MCF 10A (cell line): Measurements from ENCODE around the gene GYG1. TPM values are rescaled to one million over a fixed set of nuclear protein-coding genes. Genes with fewer than 3 reads are reported as not detected.

Source experiments
- BruUV-seq: library from RNA; stranded (reverse); fragments of 400-500 nt; replicated peaks from 2 replicates; lab custom pipeline; 2021; lab: Mats Ljungman, UMichigan
- CTCF ChIA-PET: fragments of 300-600 bp; sonication (Branson Sonifier 250); formaldehyde crosslinking; extraction: SDS; loops from one replicate; lab custom pipeline; 2021; ENCODE audit warnings: antibody characterized with exemption, inconsistent platforms; lab: Yijun Ruan, JAX
- POLR2A ChIA-PET: fragments of 300-600, 350-650 bp; sonication (Branson Sonifier 250); formaldehyde crosslinking; extraction: SDS; loops from one replicate; lab custom pipeline; 2020; ENCODE audit warnings: antibody characterized with exemption, inconsistent platforms; lab: Yijun Ruan, JAX
- DNase-seq: peaks from one replicate; pipeline ENCODE4 v3.0.0-alpha.2; 2018; ENCODE audit not compliant: unreplicated experiment
- H3K27ac Mint-ChIP-seq: one replicate; pipeline ENCODE4 v1.8.0; 2022; ENCODE audit warnings: mild to moderate bottlenecking, low read depth, mixed read lengths; ENCODE audit not compliant: unreplicated experiment
- H3K27me3 Mint-ChIP-seq: one replicate; pipeline ENCODE4 v1.8.0; 2022; ENCODE audit warnings: mixed read lengths; ENCODE audit not compliant: insufficient read depth, unreplicated experiment
- H3K36me3 Mint-ChIP-seq: one replicate; pipeline ENCODE4 v1.8.0; 2022; ENCODE audit warnings: mild to moderate bottlenecking, moderate library complexity, mixed read lengths; ENCODE audit not compliant: insufficient read depth, unreplicated experiment
- H3K4me1 Mint-ChIP-seq: one replicate; pipeline ENCODE4 v1.8.0; 2022; ENCODE audit warnings: mixed read lengths; ENCODE audit not compliant: insufficient read depth, unreplicated experiment
- H3K4me3 Mint-ChIP-seq: one replicate; pipeline ENCODE4 v1.8.0; 2022; ENCODE audit warnings: mild to moderate bottlenecking, moderate library complexity, mixed read lengths; ENCODE audit not compliant: unreplicated experiment
- H3K9me3 Mint-ChIP-seq: one replicate; pipeline ENCODE4 v1.8.0; 2022; ENCODE audit warnings: mixed read lengths; ENCODE audit not compliant: unreplicated experiment
- intact Hi-C: fragments of 100-400 bp; cut with micrococcal nuclease; formaldehyde crosslinking; loops from 2 replicates; pipeline ENCODE4 v1.14.1; 2022
- total RNA-seq: library from RNA; stranded (reverse); gene quantifications from 2 replicates; pipeline ENCODE4 v1.2.3, GENCODE V29; 2022
- TF ChIP-seq, protein P1 (sequence below): fragments of 200-600 bp; IDR thresholded peaks from one replicate; pipeline ENCODE4 v1.8.0; 2022; ENCODE audit warnings: antibody characterized with exemption, mild to moderate bottlenecking; ENCODE audit not compliant: unreplicated experiment

Gene GYG1
- total RNA-seq, 1 experiment from 2014 or later: 22.3 TPM

- Mint-ChIP-seq H3K4me1 (peaks cover 6% of the 10 kb centered on the region), H3K4me3 (no peak overlapping the region), H3K27me3 (no peaks in the 10 kb centered on the region), H3K9me3 (no peaks in the 10 kb centered on the region), H3K27ac (no peak overlapping the region), H3K36me3 (peaks cover 14% of the 10 kb centered on the region)
- BruUV-seq: no TSS peak
- ChIA-PET CTCF (interaction anchor here (0.7 to 3.3 kb wide), 2 partner anchors 46 to 276 kb away, joined by 5 to 17 read pairs; no protein-coding TSS in a partner anchor), POLR2A (interaction anchor here (1.3 to 1.8 kb wide), 3 partner anchors 8 to 22 kb away, joined by 3 to 10 read pairs (median 5); partner anchors contain the start of gene GYG1)
- TF ChIP-seq, protein P1, sequence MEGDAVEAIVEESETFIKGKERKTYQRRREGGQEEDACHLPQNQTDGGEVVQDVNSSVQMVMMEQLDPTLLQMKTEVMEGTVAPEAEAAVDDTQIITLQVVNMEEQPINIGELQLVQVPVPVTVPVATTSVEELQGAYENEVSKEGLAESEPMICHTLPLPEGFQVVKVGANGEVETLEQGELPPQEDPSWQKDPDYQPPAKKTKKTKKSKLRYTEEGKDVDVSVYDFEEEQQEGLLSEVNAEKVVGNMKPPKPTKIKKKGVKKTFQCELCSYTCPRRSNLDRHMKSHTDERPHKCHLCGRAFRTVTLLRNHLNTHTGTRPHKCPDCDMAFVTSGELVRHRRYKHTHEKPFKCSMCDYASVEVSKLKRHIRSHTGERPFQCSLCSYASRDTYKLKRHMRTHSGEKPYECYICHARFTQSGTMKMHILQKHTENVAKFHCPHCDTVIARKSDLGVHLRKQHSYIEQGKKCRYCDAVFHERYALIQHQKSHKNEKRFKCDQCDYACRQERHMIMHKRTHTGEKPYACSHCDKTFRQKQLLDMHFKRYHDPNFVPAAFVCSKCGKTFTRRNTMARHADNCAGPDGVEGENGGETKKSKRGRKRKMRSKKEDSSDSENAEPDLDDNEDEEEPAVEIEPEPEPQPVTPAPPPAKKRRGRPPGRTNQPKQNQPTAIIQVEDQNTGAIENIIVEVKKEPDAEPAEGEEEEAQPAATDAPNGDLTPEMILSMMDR: no peak
- intact Hi-C loops: no loop called here
- DNase-seq: no peak
These were observed 8.5 kb downstream of the GYG1 start for GRCh38 chr3:148999806-149000205.

DNA sequence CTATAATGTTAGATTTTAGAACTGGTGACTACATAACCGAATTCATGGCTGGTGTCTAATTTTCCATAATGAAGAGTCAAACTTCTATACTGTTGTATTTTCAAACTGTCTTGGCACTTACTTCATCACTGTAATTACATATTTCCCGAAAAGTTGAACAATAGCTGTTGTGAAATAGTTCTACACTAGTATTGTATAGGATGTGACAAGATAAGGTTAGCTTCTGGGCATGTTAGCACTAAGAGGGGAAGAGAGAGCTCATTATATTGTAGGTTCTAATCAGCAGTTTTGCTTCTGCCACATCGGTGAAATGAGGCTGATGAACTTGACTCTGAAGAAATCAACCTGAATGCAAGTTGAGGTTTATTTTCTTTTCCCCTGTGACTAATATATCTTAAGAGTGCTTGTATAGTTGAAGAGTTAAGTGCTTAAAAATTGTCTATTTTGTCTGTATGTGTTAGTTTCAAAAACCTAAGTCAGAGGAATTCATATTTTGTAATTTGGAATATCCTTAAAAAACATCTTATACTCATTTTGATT is 8.9 kb downstream of the GYG1 start:
- no peak overlapping the region for H3K27ac Mint-ChIP-seq
- no peaks in the 10 kb centered on the region for H3K9me3 Mint-ChIP-seq
- TF ChIP-seq, protein P1: no peak
- ChIA-PET POLR2A (interaction anchor here (1.7 to 1.8 kb wide), 2 partner anchors 9 to 21 kb away, joined by 5 to 10 read pairs; partner anchors contain the start of gene GYG1), CTCF (interaction anchor here (3.3 kb wide), 1 partner anchor 46 kb away, joined by 17 read pairs; no protein-coding TSS in a partner anchor)
- peaks cover 6% of the 10 kb centered on the region for H3K4me1 Mint-ChIP-seq
- H3K36me3 Mint-ChIP-seq: peaks cover 10% of the 10 kb centered on the region
- no TSS peak for BruUV-seq
- intact Hi-C loops: no loop called here
- H3K4me3 Mint-ChIP-seq: no peak overlapping the region
- no peaks in the 10 kb centered on the region for H3K27me3 Mint-ChIP-seq
- DNase-seq: peak; percentile 50

GRCh38 chr3:149001727-149002126 is 10.4 kb downstream of the GYG1 start:
- Mint-ChIP-seq H3K27me3 (no peaks in the 10 kb centered on the region), H3K27ac (no peak overlapping the region), H3K4me1 (peaks cover 6% of the 10 kb centered on the region), H3K36me3 (peaks cover 7% of the 10 kb centered on the region), H3K9me3 (no peaks in the 10 kb centered on the region), H3K4me3 (no peak overlapping the region)
- no TSS peak for BruUV-seq
- ChIA-PET POLR2A (interaction anchor here (1.0 kb wide), 1 partner anchor 338 kb away, joined by 3 read pairs; no protein-coding TSS in a partner anchor), CTCF (interaction anchor here (0.8 to 3.3 kb wide), 4 partner anchors 8 to 48 kb away, joined by 3 to 17 read pairs (median 5); no protein-coding TSS in a partner anchor)
- no peak for DNase-seq
- intact Hi-C loops: no loop called here
- TF ChIP-seq, protein P1: no peak

GRCh38 chr3:149003653-149004305 is 12.4 kb downstream of the GYG1 start:
- DNase-seq: no peak
- TF ChIP-seq, protein P1: no peak
- Mint-ChIP-seq H3K27ac (no peak overlapping the region), H3K4me1 (peaks cover 6% of the 10 kb centered on the region), H3K9me3 (no peaks in the 10 kb centered on the region), H3K4me3 (no peak overlapping the region), H3K36me3 (peaks cover 13% of the 10 kb centered on the region), H3K27me3 (no peaks in the 10 kb centered on the region)
- no TSS peak for BruUV-seq
- ChIA-PET CTCF (interaction anchor here (1.2 to 2.2 kb wide), 2 partner anchors 10 to 48 kb away, joined by 7 to 11 read pairs; no protein-coding TSS in a partner anchor), POLR2A (no interaction called here)
- intact Hi-C loops: no loop called here
